Activated CD8-positive, alpha-beta T cell treated with anti-CD3 and anti-CD28 coated beads for 36 hours (primary cell): ENCODE results near the gene KNDC1. TPM values are rescaled to one million over a fixed set of nuclear protein-coding genes. Genes with fewer than 3 reads are reported as not detected.
"Not testable (repeated sequence)": the region's sequence is repeated elsewhere in the genome, so short reads cannot be mapped to it uniquely, and the experiment has no call there.

Experiments
- ATAC-seq: fragments of 200-7000 bp; cut with Tn5 transposase; one replicate; pipeline ENCODE4 v1.10.0; 2021; ENCODE audit warnings: mild to moderate bottlenecking, moderate library complexity
- CTCF ChIA-PET: fragments of 350-600 bp; sonication (Branson Sonifier 250); formaldehyde crosslinking; loops from one replicate; lab custom pipeline; 2021; ENCODE audit warnings: antibody characterized with exemption; lab: Charles Lee
- POLR2A ChIA-PET: fragments of 350-600 bp; sonication (Branson Sonifier 250); formaldehyde crosslinking; loops from one replicate; lab custom pipeline; 2021; ENCODE audit warnings: antibody characterized with exemption; lab: Charles Lee
- DNase-seq: peaks from one replicate; pipeline ENCODE4 v3.0.0-alpha.2; 2020
- H3K27ac Mint-ChIP-seq: one replicate; pipeline ENCODE4 v1.8.0; 2021; ENCODE audit warnings: mild to moderate bottlenecking, mixed read lengths
- H3K27me3 Mint-ChIP-seq: one replicate; pipeline ENCODE4 v1.8.0; 2021; ENCODE audit warnings: mixed read lengths
- H3K36me3 Mint-ChIP-seq: one replicate; pipeline ENCODE4 v1.8.0; 2021; ENCODE audit warnings: low read depth, mixed read lengths
- H3K4me1 Mint-ChIP-seq: one replicate; pipeline ENCODE4 v1.8.0; 2021; ENCODE audit warnings: low read depth, mixed read lengths
- H3K4me3 Mint-ChIP-seq: one replicate; pipeline ENCODE4 v1.8.0; 2021; ENCODE audit warnings: mild to moderate bottlenecking, moderate library complexity, mixed read lengths
- H3K9me3 Mint-ChIP-seq: one replicate; pipeline ENCODE4 v1.8.0; 2021; ENCODE audit warnings: mixed read lengths
- CTCF ChIP-seq: fragments of 200-600 bp; IDR thresholded peaks from one replicate; pipeline ENCODE4 v1.8.0; 2022; ENCODE audit warnings: antibody characterized with exemption, mild to moderate bottlenecking
- intact Hi-C: fragments of 100-400 bp; cut with micrococcal nuclease; formaldehyde crosslinking; loops from one replicate; pipeline ENCODE4 v1.10.0; 2022
- total RNA-seq, 2 experiments: library from RNA; stranded (reverse); gene quantifications; one replicate each; pipeline ENCODE4 v1.2.3, GENCODE V29; 2021

KNDC1 gene
- total RNA-seq, 2 experiments from 2014 or later, result not detected

GRCh38 chr10:133216776-133217175, 56.8 kb downstream of the KNDC1 start:
- H3K27ac Mint-ChIP-seq, result no peak overlapping the region

DNA sequence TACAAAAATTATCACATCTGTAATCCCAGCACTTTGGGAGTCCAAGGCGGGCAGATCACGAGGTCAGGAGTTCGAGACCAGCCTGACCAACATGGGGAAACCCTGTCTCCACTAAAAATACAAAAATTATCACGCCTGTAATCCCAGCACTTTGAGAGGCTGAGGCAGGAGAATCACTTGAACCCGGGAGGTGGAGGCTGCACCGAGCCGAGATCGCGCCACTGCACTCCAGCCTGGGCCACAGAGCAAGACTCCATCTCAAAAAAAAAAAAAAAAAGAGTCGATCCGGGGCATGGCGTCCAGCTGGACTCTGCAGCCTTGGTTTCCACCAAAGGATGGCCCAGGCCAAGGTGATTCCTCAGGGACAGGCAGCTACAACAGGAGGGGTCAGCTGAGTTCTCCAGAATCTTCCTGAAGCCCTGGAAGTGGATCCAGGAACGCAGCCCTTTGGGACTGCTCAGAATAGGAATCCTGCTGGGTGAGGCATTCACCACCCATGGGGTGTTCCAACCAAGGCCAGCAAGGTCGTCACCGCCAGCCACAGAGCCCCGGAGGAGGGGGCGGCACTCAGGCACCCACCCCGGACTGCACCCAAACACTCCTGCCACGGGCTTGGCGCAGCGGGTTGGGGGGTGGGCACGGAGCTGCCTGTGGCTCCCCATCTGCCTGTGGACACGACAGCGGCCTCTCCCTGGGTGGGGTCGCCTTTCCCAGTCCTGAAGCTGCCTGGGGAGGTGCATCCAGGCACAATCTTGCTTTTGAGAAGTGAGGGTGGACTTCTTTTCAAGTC, 58.0 kb downstream of the KNDC1 start:
- no peak for TF ChIP-seq CTCF
- Mint-ChIP-seq H3K4me1 (no peaks in the 10 kb centered on the region), H3K4me3 (no peak overlapping the region), H3K36me3 (no peaks in the 10 kb centered on the region), H3K9me3 (no peaks in the 10 kb centered on the region), H3K27me3 (peaks cover 9% of the 10 kb centered on the region), H3K27ac (no peak overlapping the region)
- ATAC-seq, result no peak
- no peak for DNase-seq
- ChIA-PET CTCF (no interaction called here), POLR2A (no interaction called here)
- intact Hi-C loops, result no loop called here

More at GRCh38 chr10:133216776-133217175, 56.8 kb downstream of the KNDC1 start:
- no peak for TF ChIP-seq CTCF
- no peak overlapping the region for H3K4me3 Mint-ChIP-seq
- DNase-seq, result no peak
- intact Hi-C loops, result no loop called here
- peaks cover 9% of the 10 kb centered on the region for H3K27me3 Mint-ChIP-seq
- no peaks in the 10 kb centered on the region for H3K4me1 Mint-ChIP-seq
- H3K9me3 Mint-ChIP-seq, result no peaks in the 10 kb centered on the region
- ATAC-seq, result no peak
- no peaks in the 10 kb centered on the region for H3K36me3 Mint-ChIP-seq
- CTCF ChIA-PET, result no interaction called here
- POLR2A ChIA-PET, result no interaction called here

- H3K4me3 Mint-ChIP-seq, result no peak overlapping the region
- ChIA-PET POLR2A (no interaction called here), CTCF (no interaction called here)
- no peaks in the 10 kb centered on the region for H3K9me3 Mint-ChIP-seq
- intact Hi-C loops, result no loop called here
- peaks cover 9% of the 10 kb centered on the region for H3K27me3 Mint-ChIP-seq
- DNase-seq (no peak), ATAC-seq (no peak)
- TF ChIP-seq CTCF, result no peak
- no peaks in the 10 kb centered on the region for H3K4me1 Mint-ChIP-seq
- no peak overlapping the region for H3K27ac Mint-ChIP-seq
- H3K36me3 Mint-ChIP-seq, result no peaks in the 10 kb centered on the region
These were observed 58.9 kb downstream of the KNDC1 start for GRCh38 chr10:133218891-133219290.

- H3K4me3 Mint-ChIP-seq, result no peak overlapping the region
- intact Hi-C loops, result no loop called here
- H3K4me1 Mint-ChIP-seq, result no peaks in the 10 kb centered on the region
- ATAC-seq, result no peak
- DNase-seq, result no peak
- H3K27me3 Mint-ChIP-seq, result peaks cover 9% of the 10 kb centered on the region
- no peak overlapping the region for H3K27ac Mint-ChIP-seq
- TF ChIP-seq CTCF, result no peak
- no peaks in the 10 kb centered on the region for H3K9me3 Mint-ChIP-seq
- ChIA-PET CTCF (no interaction called here), POLR2A (no interaction called here)
- H3K36me3 Mint-ChIP-seq, result no peaks in the 10 kb centered on the region
These were observed 59.8 kb downstream of the KNDC1 start for GRCh38 chr10:133219782-133220181.

GRCh38 chr10:133221331-133221730, 61.3 kb downstream of the KNDC1 start:
- Mint-ChIP-seq H3K4me1 (peaks cover 12% of the 10 kb centered on the region), H3K9me3 (no peaks in the 10 kb centered on the region)

DNA sequence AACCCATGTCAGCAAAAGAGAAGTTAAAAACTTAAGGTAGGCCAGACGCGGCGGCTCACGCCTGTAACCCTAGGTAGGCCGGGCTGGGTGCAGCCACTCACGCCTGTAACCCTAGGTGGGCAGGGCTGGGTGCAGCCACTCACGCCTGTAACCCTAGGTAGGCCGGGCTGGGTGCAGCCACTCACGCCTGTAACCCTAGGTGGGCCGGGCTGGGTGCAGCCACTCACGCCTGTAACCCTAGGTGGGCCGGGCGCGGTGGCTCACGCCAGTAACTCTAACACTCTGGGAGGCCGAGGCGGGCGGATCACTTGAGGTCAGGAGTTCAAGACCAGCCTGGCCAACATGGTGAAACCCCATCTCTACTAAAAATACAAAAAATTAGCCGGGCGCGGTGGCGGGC, 61.7 kb downstream of the KNDC1 start:
- Mint-ChIP-seq H3K4me1 (peaks cover 16% of the 10 kb centered on the region), H3K27me3 (peaks cover 15% of the 10 kb centered on the region)
- intact Hi-C loops, CTCF ChIA-PET, H3K9me3 Mint-ChIP-seq, H3K36me3 Mint-ChIP-seq, POLR2A ChIA-PET, H3K27ac Mint-ChIP-seq, H3K4me3 Mint-ChIP-seq, DNase-seq, ATAC-seq: not testable (repeated sequence)

More at GRCh38 chr10:133221331-133221730, 61.3 kb downstream of the KNDC1 start:
- ATAC-seq (no peak), DNase-seq (no peak)
- CTCF ChIA-PET, result no interaction called here
- POLR2A ChIA-PET, result no interaction called here
- intact Hi-C loops, result no loop called here
- no peak for TF ChIP-seq CTCF
- peaks cover 13% of the 10 kb centered on the region for H3K27me3 Mint-ChIP-seq
- no peak overlapping the region for H3K27ac Mint-ChIP-seq
- H3K36me3 Mint-ChIP-seq, result no peaks in the 10 kb centered on the region
- no peak overlapping the region for H3K4me3 Mint-ChIP-seq
